Ureter (tissue), 1 donor: ENCODE results near the gene B9D2. TPM values are rescaled to one million over a fixed set of nuclear protein-coding genes. Genes with fewer than 3 reads are reported as not detected.

ENCODE experiments used
- DNase-seq: peaks from one replicate; pipeline ENCODE4 v3.0.0-alpha.2; 2020; ENCODE audit warnings: low spot score
- total RNA-seq: library from RNA; stranded (reverse); gene quantifications from one replicate; pipeline ENCODE4 v1.2.4, GENCODE V29; 2023
- donor health status: DM: yes; HTN: yes; CAD: no.

Gene B9D2
- total RNA-seq, 1 donor from 2014 or later, result 6.1 TPM

DNA sequence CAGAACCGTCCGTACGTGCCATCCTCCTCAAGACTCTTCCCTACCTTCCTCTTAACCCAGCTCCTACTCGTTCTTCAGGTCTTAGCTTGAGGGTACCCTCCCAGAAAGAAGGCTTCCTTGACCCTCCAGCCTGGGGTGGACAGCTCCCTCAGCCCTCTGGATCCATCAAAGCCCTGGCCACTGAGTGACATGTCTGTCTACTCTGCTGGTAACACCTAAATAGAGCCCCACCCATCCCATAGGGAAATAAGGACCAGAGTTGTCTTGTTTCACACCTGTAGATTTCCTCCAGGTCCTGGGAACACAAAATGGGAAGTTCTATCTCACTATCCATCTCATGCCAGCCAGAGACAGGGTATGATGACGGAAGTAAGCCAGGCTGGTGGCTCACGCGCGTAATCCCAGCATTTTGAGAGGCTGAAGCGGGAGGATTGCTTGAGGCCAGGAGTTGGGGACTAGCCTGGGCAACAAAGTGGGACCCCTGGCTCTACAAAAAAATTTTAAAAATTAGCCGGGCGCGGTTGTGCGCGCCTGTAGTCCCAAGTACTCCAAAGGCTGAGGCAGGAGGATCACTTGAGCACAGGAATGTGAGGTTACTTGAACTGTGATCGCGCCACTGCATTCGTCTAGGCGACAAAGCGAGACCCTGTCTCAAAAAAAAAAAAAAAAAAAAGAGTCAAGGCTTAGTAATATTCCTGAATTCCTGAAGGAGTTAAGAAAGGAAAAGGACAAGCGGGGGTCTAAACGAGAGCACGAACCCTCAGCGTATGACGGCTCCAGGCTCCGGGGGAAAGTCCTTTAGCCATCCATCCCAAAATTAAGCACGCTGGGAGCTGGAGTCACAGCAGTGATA is 54.5 kb downstream of the B9D2 start:
- DNase-seq, result no peak

DNA sequence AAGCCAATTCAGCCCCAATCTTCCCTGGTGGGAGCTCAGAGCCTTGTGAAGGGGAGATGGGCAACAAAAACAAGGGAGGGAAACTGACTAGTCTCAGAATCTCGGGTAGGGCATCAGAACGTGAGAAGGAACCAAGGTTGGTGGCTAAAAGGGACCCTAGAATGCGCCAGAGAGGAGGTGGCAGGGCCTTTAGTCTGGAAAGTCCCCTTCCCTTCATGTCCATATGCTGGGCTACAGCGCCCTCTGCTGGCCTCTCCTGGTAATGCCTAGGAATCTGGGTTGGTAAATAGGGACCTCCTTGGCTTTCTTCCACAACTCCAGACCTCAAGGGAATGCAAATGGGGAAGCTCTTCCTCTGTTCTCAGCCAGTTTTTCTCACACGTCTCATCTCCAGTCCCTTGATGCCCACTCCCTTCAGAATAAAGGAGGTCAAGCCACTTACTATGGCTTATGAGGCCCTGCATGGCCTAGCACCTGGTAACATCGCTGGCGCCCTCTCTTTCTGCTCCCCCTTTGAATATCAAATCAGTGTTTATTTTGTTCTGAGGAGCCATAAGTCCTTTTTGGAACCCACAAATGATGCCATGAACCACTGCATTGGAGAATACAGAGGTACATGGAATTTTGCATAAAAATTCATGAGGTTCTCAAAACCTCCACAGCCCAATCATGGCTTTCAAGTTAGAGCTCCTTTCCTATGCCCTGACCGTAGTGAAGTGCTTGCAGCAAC is 55.3 kb downstream of the B9D2 start:
- peak; percentile 96 for DNase-seq

DNA sequence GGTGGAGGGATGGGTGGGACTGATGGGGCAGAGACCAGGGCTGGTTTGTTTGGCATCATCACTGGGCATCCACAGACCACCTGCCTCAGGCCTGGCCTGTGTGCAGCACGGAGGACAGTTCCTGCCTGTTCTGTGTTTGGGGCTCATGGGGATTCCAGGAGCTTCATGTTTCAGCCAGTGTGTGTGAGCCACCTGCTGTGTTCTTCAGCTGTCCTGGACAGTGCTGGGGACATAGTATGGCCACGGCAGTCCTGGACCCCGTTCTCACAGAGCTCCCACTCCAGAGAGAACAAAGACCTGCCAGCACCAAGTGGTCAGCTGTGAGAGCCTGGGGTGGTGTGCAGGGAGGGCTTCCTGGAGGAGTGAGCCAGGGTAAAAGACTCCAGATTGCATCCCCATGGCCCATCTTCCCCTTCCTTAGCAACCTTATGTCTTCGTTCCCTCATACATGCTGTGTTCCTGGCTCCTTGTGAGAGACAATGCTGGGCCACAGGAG is 55.9 kb downstream of the B9D2 start:
- no peak for DNase-seq

DNA sequence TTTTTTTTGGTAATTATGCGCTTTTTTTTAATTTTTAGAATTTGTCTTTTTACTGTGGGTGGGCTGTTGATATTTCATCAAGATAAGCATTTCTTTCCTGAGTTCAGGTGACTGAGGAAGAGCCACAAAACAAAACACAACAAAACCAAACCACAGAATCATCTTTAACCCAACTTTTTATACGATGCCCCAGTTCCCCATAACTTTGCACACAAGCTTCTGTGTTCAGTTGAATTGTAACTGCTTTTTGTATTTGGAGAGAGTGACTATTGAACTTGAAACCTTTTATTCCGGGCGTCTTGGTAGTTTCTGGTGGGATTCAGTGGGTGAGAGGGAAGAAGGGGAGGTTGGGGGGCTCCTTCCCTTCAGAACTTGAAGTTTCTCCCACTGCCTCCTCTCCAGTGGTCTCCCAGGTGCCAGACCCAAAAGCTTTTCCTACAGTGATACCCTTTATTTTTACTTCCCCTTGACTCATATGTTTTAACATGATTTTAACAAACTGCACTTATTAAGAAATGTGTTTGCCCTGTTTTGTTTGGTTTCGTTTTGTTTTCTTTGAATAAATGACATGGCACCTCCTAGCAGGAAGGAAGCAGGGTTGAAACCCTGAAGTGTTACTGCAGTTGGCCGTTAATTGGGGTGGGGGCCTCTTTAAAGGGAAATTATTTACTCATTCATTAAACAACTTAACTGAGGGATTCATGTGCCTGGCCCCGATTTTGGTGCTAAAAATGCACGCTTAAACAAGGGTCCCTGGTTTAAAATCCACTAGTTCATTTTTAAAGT is 56.7 kb downstream of the B9D2 start:
- no peak for DNase-seq

DNA sequence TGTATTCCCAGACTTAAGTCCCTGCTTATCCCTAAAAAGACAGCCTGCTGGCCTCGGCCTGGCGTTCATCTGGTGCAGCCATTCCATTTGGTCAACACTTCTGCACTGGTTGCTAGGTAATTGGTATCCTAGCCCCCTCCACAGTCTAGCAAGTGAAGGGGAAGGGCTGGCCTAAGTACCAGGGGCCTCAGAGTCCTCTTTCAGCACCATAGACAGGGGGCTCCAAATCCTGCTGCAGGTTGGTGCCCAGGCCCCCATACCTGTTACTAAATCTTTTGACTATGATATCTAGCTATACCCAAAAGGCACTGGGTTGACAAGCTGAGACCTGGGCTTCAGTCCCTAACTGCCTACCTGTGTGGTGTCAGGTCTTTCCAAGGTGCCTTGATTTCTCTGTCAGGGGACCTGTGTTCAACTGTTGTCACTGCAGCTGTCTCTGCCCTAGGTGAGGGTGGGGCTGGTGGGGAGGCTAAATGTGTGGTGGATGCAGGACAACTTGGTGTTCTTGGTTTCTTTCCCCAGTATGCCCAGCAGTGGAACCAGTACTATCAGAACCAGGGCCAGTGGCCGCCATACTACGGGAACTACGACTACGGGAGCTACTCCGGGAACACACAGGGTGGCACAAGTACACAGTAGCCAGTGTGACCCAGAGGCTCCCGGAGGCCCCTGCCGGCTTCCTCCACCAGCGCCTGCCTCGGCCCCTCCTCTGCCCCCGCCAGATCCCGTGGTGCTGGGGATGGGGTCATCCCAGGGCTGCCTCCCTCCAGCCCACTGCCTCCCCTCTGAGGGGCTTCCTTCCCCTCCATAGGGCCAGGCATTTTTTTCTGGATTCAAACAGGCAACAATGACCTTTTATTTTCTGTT is 57.8 kb downstream of the B9D2 start:
- DNase-seq, result no peak

DNA sequence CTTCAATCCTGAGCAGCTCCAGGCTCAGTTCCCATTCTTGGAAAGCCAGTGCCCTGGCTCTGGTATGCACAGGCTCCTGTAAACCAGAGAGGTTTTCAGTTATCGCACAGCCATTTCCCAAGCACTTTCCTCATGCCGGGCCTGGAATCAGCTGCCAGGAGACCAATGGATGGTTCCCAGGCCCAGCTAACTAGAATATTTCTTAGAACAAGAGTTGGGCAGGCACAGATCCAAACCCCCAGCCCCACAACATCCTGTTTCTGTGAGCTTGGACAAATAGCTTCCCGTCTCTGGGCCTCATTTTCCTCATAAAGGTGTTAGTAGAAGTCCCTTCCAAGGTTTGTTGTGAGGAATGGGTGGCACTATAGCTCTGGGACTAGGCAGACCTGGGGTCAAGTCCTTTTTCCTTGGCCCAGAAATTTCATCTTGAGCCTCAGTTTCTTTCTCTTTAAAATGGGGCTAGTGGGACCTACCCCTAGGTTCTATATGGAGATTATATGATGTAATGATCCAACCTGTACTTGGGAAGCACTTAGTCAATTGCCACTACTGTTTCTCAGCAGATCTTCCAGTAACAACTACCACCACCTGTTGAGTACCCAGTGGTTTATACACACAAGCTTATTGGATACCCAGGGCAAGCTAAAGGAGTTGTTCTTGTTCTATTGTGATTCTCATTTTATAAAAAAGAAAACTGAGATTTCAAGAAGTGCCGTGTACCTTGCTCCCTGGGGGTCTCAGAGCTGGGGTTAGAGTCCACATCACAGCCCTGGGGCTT is 59.1 kb downstream of the B9D2 start:
- DNase-seq, result no peak

Other genes with a start within 250 kb of the B9D2 start
- not detected for gene CYP2F1, start 249.7 kb downstream of the B9D2 start, total RNA-seq
- gene CYP2S1, start 170.9 kb downstream of the B9D2 start, total RNA-seq, result 13.2 TPM
- 40.1 TPM for gene AXL, start 144.9 kb downstream of the B9D2 start, total RNA-seq
- gene HNRNPUL1, start 99.8 kb downstream of the B9D2 start, total RNA-seq, result 183 TPM
- gene CCDC97, start 54.0 kb downstream of the B9D2 start, total RNA-seq, result 38.3 TPM
- 26.3 TPM for gene TGFB1, start 10.2 kb downstream of the B9D2 start, total RNA-seq
- 12.2 TPM for gene TMEM91, start 12.4 kb upstream of the B9D2 start, total RNA-seq
- 21.6 TPM for gene EXOSC5, start 33.2 kb upstream of the B9D2 start, total RNA-seq
- gene BCKDHA, start 33.7 kb upstream of the B9D2 start, total RNA-seq, result 19.8 TPM
- 4.6 TPM for gene B3GNT8, start 63.2 kb upstream of the B9D2 start, total RNA-seq
- gene DMAC2, start 75.8 kb upstream of the B9D2 start, total RNA-seq, result 33.6 TPM
- not detected for gene ERICH4, start 79.0 kb upstream of the B9D2 start, total RNA-seq
- gene CEACAM21, start 212.0 kb upstream of the B9D2 start, total RNA-seq, result 3.6 TPM